ENCODE data around the gene NLGN4Y.

NLGN4Y gene

DNA sequence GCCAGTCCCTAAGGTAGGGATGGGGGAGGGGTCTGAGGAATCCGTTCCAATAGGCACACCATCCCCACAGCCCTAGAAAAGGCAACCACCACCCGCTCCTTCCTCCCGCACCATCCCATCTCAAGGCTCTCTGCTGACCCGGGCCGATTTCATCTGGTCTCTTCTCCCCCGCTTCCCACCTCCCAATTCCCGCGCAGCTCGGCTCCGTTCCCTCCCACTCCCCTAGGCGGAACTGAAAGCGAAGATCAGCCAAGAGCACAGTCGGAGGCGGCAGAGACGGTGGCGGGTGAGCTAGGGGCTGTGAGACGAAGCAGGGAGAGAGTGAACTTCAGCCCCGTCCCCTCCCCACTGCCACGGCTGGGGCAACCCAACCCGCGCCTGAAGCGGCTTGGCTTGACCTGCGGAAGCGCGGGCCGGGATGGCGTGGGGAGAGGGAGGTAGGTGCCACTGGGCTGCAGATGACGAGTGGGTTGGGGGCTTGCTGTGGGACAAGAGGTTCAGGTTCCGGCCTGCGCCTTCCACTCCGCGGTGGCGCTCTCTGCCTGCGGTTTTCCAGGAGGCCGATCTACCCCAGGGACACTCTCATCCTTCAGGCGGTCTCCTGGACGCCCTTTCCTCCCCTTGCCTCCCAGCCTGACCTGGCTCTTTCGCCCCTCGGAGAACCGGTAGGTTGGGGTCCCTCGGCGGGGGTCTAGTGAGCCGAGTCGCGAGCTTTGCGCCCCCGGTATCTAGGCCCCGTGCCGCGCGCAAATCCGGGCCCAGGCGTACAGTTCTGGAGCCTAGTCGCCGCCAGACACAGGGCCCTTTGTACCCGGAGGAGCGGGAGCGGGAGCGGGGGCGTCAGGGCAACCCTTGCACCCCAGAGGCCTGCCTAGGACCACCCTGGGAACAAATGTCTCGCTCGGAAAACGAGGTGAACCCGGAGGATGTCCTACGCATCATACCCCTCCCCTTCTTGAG, at the start of gene NLGN4Y:
TSS of gene NLGN4Y (plus strand) at position 258 of the 960 bp plus-strand sequence. CDS start 97,591 bp downstream, outside the sequence.
- DNase-seq: peak in 1 of 2 donors; percentile 7

DNA sequence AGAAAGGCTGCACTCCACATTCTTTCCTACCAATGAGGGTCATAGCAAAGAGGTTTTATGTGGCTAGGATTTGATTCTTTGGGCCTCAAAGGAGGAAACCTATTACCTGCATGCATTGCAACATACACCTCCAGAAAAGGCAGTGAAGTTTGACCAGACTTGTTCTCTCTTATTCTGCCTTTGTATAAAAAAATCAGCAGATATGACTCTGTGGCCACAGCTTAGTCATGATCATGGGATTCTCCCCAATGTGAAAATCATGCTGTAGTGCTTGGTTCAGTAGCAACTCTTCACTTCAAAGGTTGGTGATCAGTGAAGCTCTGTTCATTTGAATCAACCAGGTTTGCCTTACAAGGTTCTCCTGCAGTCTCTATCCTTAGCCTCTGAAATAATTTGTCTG, 38.4 kb upstream of the NLGN4Y start:
- DNase-seq: no peak

GRCh38 chrY:14490226-14490625, 34.1 kb upstream of the NLGN4Y start:
- DNase-seq: no peak

- no peak for DNase-seq
These were observed 26.3 kb upstream of the NLGN4Y start for GRCh38 chrY:14498071-14498470.

DNA sequence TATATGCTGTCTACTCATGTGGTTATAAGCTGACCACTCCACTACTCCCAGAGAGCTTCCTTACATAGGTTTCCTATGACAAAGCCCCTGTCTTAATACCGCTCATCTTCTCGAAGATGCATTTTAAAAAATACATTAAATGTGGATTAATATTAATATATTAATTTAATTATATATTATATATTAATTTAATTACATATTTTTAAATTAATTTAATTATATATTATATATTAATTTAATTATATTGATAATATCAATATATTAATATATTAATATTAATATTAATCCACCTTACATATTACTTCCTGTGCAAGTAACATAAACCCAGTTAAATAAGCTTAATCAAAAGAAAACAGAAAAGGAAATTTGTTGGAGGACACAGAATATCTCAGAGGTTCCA, 19.7 kb upstream of the NLGN4Y start:
- no peak for DNase-seq

GRCh38 chrY:14522379-14522950, 1.9 kb upstream of the NLGN4Y start:
- no peak for DNase-seq

GRCh38 chrY:14523491-14524271, 648 bp upstream of the NLGN4Y start:
- DNase-seq: no peak

DNA sequence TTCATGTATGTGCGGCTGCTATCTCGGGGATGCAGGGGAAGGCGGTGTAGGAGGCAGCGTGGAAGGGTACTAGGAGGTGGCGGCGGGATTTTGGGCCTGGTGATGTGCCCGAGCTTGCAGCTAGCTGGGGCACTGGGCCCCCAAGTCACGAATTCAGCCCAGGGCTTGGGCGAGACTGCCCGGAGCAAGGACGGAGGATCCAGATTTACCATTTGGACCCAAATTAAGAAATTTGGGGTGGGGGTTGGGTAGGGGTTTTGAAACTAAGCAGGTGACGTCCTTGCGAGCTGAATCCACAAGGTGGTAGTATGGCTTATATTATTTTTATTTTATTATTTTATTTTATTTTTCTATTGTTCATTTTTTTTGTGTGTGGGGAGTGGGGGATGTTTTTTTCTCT, 986 bp downstream of the NLGN4Y start:
- no peak for DNase-seq

DNA sequence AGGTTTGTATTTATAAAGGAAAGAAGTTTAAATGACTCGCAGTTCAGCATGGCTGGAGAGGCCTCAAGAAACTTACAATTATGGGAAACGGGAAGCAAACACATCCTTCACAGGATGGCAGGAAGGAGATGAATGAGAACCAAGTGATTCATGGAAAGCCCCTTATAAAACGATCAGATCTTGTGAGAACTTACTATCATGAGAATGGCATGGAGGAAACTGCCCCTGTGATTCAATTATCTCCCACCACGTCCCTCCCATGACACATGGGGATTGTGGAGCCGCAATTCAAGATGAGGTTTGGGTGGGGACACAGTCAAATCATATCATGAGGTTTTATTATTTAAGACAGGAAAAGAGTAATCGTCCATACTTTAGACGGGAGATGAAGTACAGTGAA, 4.0 kb downstream of the NLGN4Y start:
- no peak for DNase-seq

- DNase-seq: no peak
These were observed 12.4 kb downstream of the NLGN4Y start for GRCh38 chrY:14536703-14537102.

GRCh38 chrY:14543506-14543905, 19.2 kb downstream of the NLGN4Y start:
- no peak for DNase-seq

- no peak for DNase-seq
These were observed 57.0 kb downstream of the NLGN4Y start for GRCh38 chrY:14581294-14581693.

DNA sequence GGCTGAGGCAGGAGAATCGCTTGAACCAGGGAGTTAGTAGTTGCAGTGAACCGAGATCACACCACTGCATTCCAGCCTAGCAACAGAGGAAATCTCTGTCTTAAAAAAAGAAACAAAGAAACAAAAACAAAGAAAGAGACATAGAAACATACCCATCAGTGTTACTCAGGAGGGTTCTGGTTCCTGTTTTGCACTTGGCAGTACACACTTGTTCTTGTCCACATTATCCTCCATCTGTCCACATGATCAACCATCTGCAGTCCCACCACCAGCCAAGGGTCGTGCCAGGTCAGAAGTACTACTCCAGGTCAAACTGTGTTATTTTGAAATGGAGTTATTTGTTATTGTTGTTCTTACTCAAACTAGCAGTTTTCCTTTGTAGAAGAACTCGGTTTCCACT, 62.4 kb downstream of the NLGN4Y start:
- DNase-seq: no peak

DNA sequence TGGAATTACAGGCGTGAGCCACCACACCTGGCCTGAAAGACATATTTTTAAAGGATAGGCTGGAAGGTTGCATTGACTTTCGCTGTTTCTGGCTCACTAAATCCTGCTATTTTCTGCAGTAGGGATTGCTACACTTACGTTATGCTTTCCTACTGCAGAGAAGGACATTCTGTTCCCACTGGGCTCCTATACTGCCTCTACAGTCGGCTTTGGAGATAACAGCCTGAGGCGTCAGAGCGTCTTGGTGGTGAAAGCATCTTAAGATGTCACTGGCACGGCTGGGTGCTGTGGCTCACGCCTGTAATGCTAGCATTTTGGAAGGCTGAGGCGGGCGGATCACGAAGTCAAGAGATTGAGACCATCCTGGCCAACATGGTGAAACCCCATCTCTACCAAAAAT, 77.0 kb downstream of the NLGN4Y start:
- DNase-seq: no peak

DNA sequence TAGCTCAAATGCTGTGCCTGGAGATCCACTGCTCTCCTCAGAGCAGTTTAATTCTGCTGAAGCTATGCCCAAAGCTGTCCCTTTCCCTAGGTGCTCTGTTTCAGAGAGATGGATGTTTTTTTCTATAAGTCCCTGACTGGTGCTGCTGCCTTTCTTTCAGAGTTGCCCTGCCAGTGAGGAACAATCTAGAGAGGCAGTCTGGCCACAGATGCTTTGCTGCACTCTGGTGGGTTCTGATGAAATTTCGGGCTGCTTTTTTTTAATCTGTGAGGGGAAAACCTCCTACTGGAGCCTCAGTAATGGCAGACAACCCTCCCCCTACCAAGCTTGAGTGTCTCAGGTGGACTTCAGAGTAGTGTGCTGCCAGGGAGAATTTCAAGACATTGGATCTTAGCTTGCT, 93.3 kb downstream of the NLGN4Y start:
- no peak for DNase-seq

- DNase-seq: no peak
These were observed 94.2 kb downstream of the NLGN4Y start for GRCh38 chrY:14618513-14618912.

GRCh38 chrY:14628208-14628607, 103.9 kb downstream of the NLGN4Y start:
- DNase-seq: no peak

DNA sequence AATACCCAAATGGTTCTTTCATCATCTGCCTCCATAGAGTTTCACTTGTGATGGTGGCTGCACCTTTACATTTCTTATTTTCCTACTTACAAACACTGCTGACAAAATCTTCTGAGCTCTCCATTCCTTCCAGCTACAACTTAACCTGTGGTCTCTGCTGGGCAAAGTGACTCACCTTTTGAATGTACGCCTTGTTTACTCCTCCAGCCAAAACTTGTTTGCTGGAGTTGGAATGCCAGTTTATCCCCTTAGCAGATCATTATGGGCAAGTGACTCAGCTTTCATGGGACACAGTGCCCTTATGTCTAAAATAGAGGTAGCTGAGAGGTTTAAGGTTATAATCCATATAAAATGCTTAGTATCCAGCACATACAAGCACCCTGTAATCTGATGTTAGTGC, 107.3 kb downstream of the NLGN4Y start:
- DNase-seq: no peak

DNA sequence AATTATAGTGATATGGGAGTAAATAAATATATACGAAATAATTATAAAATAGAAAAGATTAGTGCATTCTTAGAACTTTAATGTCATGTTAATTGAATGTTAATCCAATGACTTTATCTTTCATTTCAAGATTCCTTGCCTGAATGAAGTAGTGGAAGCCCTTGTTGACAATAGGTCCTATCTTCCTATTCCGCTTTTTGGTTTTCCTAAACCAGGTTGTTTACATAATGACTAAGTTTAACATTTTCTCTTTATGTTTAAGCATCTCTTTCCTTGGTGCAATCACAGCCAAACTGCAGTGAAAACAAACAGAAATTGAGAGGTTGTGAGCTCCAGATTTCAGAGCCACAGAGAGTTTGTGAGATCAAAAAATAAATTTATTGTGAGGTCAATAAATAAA, 109.4 kb downstream of the NLGN4Y start:
- no peak for DNase-seq

DNA sequence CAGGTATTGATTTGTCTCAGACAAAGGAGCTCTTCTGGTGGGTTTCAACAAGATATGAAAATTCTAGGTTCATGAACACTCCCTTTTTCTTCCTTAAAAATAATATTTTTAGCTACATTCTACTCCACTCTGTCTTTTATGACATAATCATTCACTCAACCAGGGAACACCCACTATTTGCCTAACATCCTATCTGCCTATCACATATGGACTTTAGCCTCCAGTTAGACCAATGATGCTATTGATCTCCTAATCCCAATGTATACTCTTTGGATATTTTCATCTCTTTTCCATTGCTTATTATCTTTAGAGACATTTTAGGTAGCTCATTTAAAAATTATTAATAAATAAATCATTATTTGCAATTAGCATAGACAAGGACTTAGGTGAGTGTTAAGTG, 110.6 kb downstream of the NLGN4Y start:
- DNase-seq: no peak

DNA sequence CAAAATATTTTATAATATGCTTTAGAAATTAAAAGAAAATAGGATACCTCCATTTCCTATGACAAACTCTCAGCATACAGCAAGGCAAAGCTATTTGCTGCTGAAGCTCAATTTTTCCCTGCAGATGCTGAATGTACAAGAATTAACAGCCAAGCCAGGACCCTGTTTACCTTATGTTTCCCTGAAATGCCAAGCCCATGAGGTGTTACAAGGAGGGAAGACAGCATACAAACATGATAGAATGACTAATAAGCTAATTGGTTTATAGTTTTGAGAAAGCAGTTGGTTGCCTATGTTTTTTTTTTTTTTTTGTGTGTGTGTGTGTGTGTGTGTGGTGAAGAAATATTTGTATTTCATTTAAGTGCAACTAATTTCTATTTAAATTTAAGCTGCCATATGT, 113.2 kb downstream of the NLGN4Y start:
- no peak for DNase-seq

GRCh38 chrY:14641853-14642252, 117.5 kb downstream of the NLGN4Y start:
- DNase-seq: no peak

DNA sequence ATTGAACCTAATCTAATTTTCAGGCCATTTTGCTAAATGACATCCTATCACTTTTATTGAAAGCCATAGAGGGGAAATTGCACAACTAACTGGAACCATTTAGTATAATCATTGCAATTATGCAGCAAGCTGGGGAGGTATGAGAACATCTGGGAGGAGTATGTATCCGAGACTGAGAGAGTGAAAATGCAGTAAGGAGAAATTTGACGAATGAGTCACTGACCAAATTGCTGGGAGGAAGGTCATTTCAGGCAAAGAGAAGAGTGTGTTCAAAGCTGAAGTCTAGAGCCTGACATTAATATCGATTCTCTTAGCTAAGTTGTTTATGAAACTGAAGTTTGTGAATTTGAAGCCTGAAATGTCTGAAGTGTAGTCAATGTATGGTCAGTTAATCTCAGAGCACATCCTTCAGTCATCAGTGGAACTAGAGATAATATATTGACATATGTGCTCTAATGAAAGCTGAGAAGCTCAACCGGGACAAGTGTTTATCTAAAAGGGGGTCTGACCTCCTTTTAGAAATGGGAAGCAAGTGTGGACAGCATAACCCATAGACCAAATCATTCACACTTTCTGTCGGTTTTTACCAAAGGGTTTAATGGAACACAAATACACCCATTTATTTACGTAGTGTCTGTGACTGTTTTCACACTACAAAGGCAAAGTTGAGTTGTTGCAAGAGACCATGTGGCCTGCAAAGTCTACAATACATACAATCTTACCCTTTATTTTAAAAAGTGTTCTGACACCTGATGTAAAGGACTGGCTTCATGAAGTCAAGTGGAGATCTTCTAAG, 120.0 kb downstream of the NLGN4Y start:
- no peak for DNase-seq
